B cell (primary cell): ENCODE data around the gene TMEM132D. TPM values are rescaled to one million over a fixed set of nuclear protein-coding genes. Genes with fewer than 3 reads are reported as not detected.

Experiments used
- ATAC-seq: fragments of 200-7000 bp; cut with Tn5 transposase; one replicate; pipeline ENCODE4 v1.10.0; 2021; ENCODE audit warnings: low read depth, mild to moderate bottlenecking, moderate number of reproducible peaks, moderate library complexity
- CTCF ChIA-PET: fragments of 350-600 bp; sonication (Branson Sonifier 250); formaldehyde crosslinking; loops from one replicate; lab custom pipeline; 2021; ENCODE audit warnings: antibody characterized with exemption, inconsistent platforms; lab: Charles Lee
- POLR2A ChIA-PET: fragments of 350-600 bp; sonication (Branson Sonifier 250); formaldehyde crosslinking; loops from one replicate; lab custom pipeline; 2021; ENCODE audit warnings: antibody characterized with exemption; lab: Charles Lee
- DNase-seq: peaks from one replicate; pipeline ENCODE4 v3.0.0; 2013
- H2AFZ ChIP-seq: 2 replicates; pipeline ENCODE4 v1.6.1; 2012; ENCODE audit warnings: mild to moderate bottlenecking, low read depth, low read length; ENCODE audit not compliant: insufficient read depth, poor library complexity, severe bottlenecking
- H3K27ac ChIP-seq, 2 donors: 1 replicate in 1 of 2; 2 replicates in 1 of 2; pipeline ENCODE4 v1.5.1; 2012 to 2013; ENCODE audit warnings: low read length in 2 of 2, mild to moderate bottlenecking in 2 of 2, moderate library complexity in 1 of 2
- H3K27me3 ChIP-seq, 4 experiments: fragments of 200-600 bp in 1 of 4; sonication (generic) in 1 of 4; replicated peaks in 1 of 4; 1 replicate in 2 of 4; 2 replicates in 2 of 4; pipeline versions ENCODE4 v1.6.1 to v1.7.0; 2013 to 2016; ENCODE audit warnings: low read length in 3 of 4, mild to moderate bottlenecking in 2 of 4, mixed read lengths in 1 of 4, moderate library complexity in 1 of 4; ENCODE audit not compliant: insufficient read depth in 4 of 4, control insufficient read depth in 3 of 4; ENCODE audit errors: control extremely low read depth in 1 of 4
- H3K36me3 ChIP-seq, 2 experiments: replicated peaks in 1 of 2; 1 replicate in 1 of 2; 2 replicates in 1 of 2; pipeline versions ENCODE4 v1.6.1 to v1.7.1; 2013; ENCODE audit warnings: low read length in 1 of 2; ENCODE audit not compliant: insufficient read depth in 2 of 2, control insufficient read depth in 1 of 2; ENCODE audit errors: control extremely low read depth in 1 of 2, extremely low read depth in 1 of 2
- H3K4me1 ChIP-seq, 2 donors: fragments of 200-600 bp in 1 of 2; sonication (generic) in 1 of 2; 1 replicate in 1 of 2; 2 replicates in 1 of 2; pipeline versions ENCODE4 v1.5.1 to v1.6.1; 2013 to 2017; ENCODE audit warnings: low read length in 2 of 2; ENCODE audit not compliant: control insufficient read depth in 2 of 2, insufficient read depth in 2 of 2
- H3K4me2 ChIP-seq: replicated peaks from 2 replicates; pipeline ENCODE3; 2012; ENCODE audit warnings: mild to moderate bottlenecking, low read depth, low read length; ENCODE audit not compliant: poor library complexity, severe bottlenecking
- H3K4me3 ChIP-seq, 5 experiments: fragments of 200-600 bp in 1 of 5; sonication (generic) in 1 of 5; 1 replicate in 3 of 5; 2 replicates in 2 of 5; pipeline versions ENCODE4 v1.5.1 to v1.7.0; 2011 to 2016; ENCODE audit warnings: low read length in 4 of 5, mild to moderate bottlenecking in 4 of 5, low read depth in 2 of 5, control low read depth in 1 of 5, moderate library complexity in 1 of 5; ENCODE audit not compliant: insufficient read depth in 1 of 5; ENCODE audit errors: control extremely low read depth in 1 of 5, extremely low read depth in 1 of 5
- H3K79me2 ChIP-seq: fragments of 200-600 bp; sonication (generic); one replicate; pipeline ENCODE4 v1.6.0; 2016; ENCODE audit warnings: low read length; ENCODE audit not compliant: control insufficient read depth, insufficient read depth
- H3K9ac ChIP-seq: fragments of 200-600 bp; sonication (generic); 2 replicates; pipeline ENCODE4 v1.6.1; 2017; ENCODE audit warnings: mild to moderate bottlenecking, low read length, moderate library complexity
- H3K9me3 ChIP-seq, 3 donors: one replicate each; pipeline versions ENCODE4 v1.6.1 to v1.7.1; 2013; ENCODE audit warnings: low read length in 2 of 3; ENCODE audit not compliant: control insufficient read depth in 2 of 3, insufficient read depth in 1 of 3; ENCODE audit errors: control extremely low read depth in 1 of 3
- H4K20me1 ChIP-seq: 2 replicates; pipeline ENCODE4 v1.6.0; 2012; ENCODE audit warnings: mild to moderate bottlenecking, low read length; ENCODE audit not compliant: insufficient read depth, control insufficient read depth, poor library complexity, severe bottlenecking
- H3K27ac Mint-ChIP-seq: one replicate; pipeline ENCODE4 v1.8.0; 2021; ENCODE audit warnings: mixed read lengths
- H3K27me3 Mint-ChIP-seq: one replicate; pipeline ENCODE4 v1.8.0; 2021; ENCODE audit warnings: mixed read lengths
- H3K4me1 Mint-ChIP-seq: one replicate; pipeline ENCODE4 v1.8.0; 2021; ENCODE audit warnings: mixed read lengths
- H3K4me3 Mint-ChIP-seq: one replicate; pipeline ENCODE4 v1.8.0; 2021; ENCODE audit warnings: mixed read lengths
- H3K9me3 Mint-ChIP-seq: one replicate; pipeline ENCODE4 v1.8.0; 2022; ENCODE audit warnings: mixed read lengths; ENCODE audit not compliant: insufficient read depth
- CTCF ChIP-seq: fragments of 200-600 bp; IDR thresholded peaks from one replicate; pipeline ENCODE4 v1.8.0; 2022; ENCODE audit warnings: antibody characterized with exemption, mild to moderate bottlenecking
- EZH2 ChIP-seq: IDR thresholded peaks from 2 replicates; pipeline ENCODE4 v1.6.1; 2012; ENCODE audit warnings: borderline replicate concordance, low read depth, mild to moderate bottlenecking, moderate library complexity, low read length; ENCODE audit not compliant: insufficient read depth, poor library complexity, severe bottlenecking
- WGBS: methylation state at CpG from one replicate; pipeline ENCODE4 v1.1.5; 2013; ENCODE audit warnings: missing lambda C conversion rate; ENCODE audit not compliant: insufficient coverage; 5-methylcytosine and 5-hydroxymethylcytosine counted together
- intact Hi-C: fragments of 100-400 bp; cut with micrococcal nuclease; formaldehyde crosslinking; loops from one replicate; pipeline ENCODE4 v1.10.0; 2022
- polyA plus RNA-seq: library from polyadenylated mRNA; depleted of rRNA; stranded (reverse); fragments of >200 nt; gene quantifications from 2 replicates; pipeline ENCODE4 v1.2.3, GENCODE V29; 2012
- total RNA-seq, 2 donors: library from RNA; stranded (reverse); fragments of 120-200 nt in 1 of 2; gene quantifications; 1 replicate in 1 of 2; 2 replicates in 1 of 2; pipeline versions ENCODE4 v1.2.3 to v1.2.4, GENCODE V29; 2013 to 2022

Gene TMEM132D
- total and polyA plus RNA-seq, 2 donors (not counting 1 experiment from before 2014, with no cell fraction given) = not detected

- Histone ChIP-seq H3K4me1 (no peaks in the 10 kb centered on the region), H2AFZ (no peak overlapping the region), H3K27ac (no peak overlapping the region), H4K20me1 (no peaks in the 10 kb centered on the region), H3K4me2 (no peak overlapping the region), H3K36me3 (no peaks in the 10 kb centered on the region), H3K9ac (no peak overlapping the region), H3K27me3 (no peaks in the 10 kb centered on the region), H3K79me2 (no peaks in the 10 kb centered on the region), H3K4me3 (no peak overlapping the region), H3K9me3 (no peaks in the 10 kb centered on the region)
- Mint-ChIP-seq H3K9me3 (no peaks in the 10 kb centered on the region), H3K4me1 (no peaks in the 10 kb centered on the region), H3K27ac (no peak overlapping the region), H3K4me3 (no peak overlapping the region), H3K27me3 (no peaks in the 10 kb centered on the region)
- WGBS = 100% methylated on average over 1 of the region's 1 CpG
- no peak for ATAC-seq
- DNase-seq = no peak
- ChIA-PET POLR2A (no interaction called here), CTCF (no interaction called here)
- intact Hi-C loops = no loop called here
- TF ChIP-seq EZH2 = no peak
- no peak for TF ChIP-seq CTCF
Measured at GRCh38 chr12:129186952-129187351, 716.9 kb downstream of the TMEM132D start.

- ChIA-PET CTCF (no interaction called here), POLR2A (no interaction called here)
- DNase-seq (no peak), ATAC-seq (no peak)
- Histone ChIP-seq H4K20me1 (no peaks in the 10 kb centered on the region), H3K4me2 (no peak overlapping the region), H3K27me3 (no peaks in the 10 kb centered on the region), H3K36me3 (no peaks in the 10 kb centered on the region), H3K79me2 (no peaks in the 10 kb centered on the region), H3K27ac (no peak overlapping the region), H2AFZ (no peak overlapping the region), H3K9ac (no peak overlapping the region), H3K4me3 (no peak overlapping the region), H3K4me1 (no peaks in the 10 kb centered on the region), H3K9me3 (no peaks in the 10 kb centered on the region)
- Mint-ChIP-seq H3K27me3 (peaks cover 3% of the 10 kb centered on the region), H3K4me1 (no peaks in the 10 kb centered on the region), H3K27ac (no peak overlapping the region), H3K4me3 (no peak overlapping the region), H3K9me3 (no peaks in the 10 kb centered on the region)
- intact Hi-C loops = no loop called here
- TF ChIP-seq CTCF = no peak
- WGBS = 92% methylated on average over 3 of the region's 3 CpGs
Measured at GRCh38 chr12:129185855-129186254, 718.0 kb downstream of the TMEM132D start.
